ENCODE measurements around the gene FOXO3. TPM values are rescaled to one million over a fixed set of nuclear protein-coding genes. Genes with fewer than 3 reads are reported as not detected.

FOXO3 gene
- total RNA-seq, 1 donor from 2014 or later = 45.2 TPM

- DNase-seq (ENCODE audit: low spot score, unreplicated experiment) = no peak
- H3K27me3 Mint-ChIP-seq = no peaks in the 10 kb centered on the region
- H3K9me3 Mint-ChIP-seq (ENCODE audit: low read depth) = no peaks in the 10 kb centered on the region
- H3K27ac Mint-ChIP-seq = peak overlapping the region; percentile 49
- H3K4me3 Mint-ChIP-seq (ENCODE audit: low read depth) = no peak overlapping the region
- peaks cover 2% of the 10 kb centered on the region for H3K36me3 Mint-ChIP-seq (ENCODE audit: insufficient read depth)
- no peak for TF ChIP-seq CTCF (IDR thresholded peaks at IDR 0.05; ENCODE audit: unreplicated experiment)
- peaks cover 37% of the 10 kb centered on the region for H3K4me1 Mint-ChIP-seq (ENCODE audit: low read depth)
Measured at GRCh38 chr6:108592371-108593337, 31.9 kb downstream of the FOXO3 start.

GRCh38 chr6:108594151-108594550 lies 33.4 kb downstream of the FOXO3 start:
- Mint-ChIP-seq H3K27ac (no peak overlapping the region), H3K27me3 (no peaks in the 10 kb centered on the region), H3K4me1 (ENCODE audit: low read depth) (peaks cover 29% of the 10 kb centered on the region), H3K9me3 (ENCODE audit: low read depth) (no peaks in the 10 kb centered on the region), H3K36me3 (ENCODE audit: insufficient read depth) (peaks cover 2% of the 10 kb centered on the region), H3K4me3 (ENCODE audit: low read depth) (no peak overlapping the region)
- DNase-seq (ENCODE audit: low spot score, unreplicated experiment) = no peak
- TF ChIP-seq CTCF (IDR thresholded peaks at IDR 0.05; ENCODE audit: unreplicated experiment) = no peak

GRCh38 chr6:108594640-108595039 lies 33.9 kb downstream of the FOXO3 start:
- Mint-ChIP-seq H3K36me3 (ENCODE audit: insufficient read depth) (peaks cover 2% of the 10 kb centered on the region), H3K9me3 (ENCODE audit: low read depth) (no peaks in the 10 kb centered on the region), H3K4me3 (ENCODE audit: low read depth) (no peak overlapping the region), H3K27me3 (no peaks in the 10 kb centered on the region), H3K27ac (no peak overlapping the region), H3K4me1 (ENCODE audit: low read depth) (peaks cover 24% of the 10 kb centered on the region)
- DNase-seq (ENCODE audit: low spot score, unreplicated experiment) = no peak
- no peak for TF ChIP-seq CTCF (IDR thresholded peaks at IDR 0.05; ENCODE audit: unreplicated experiment)

- Mint-ChIP-seq H3K4me3 (ENCODE audit: low read depth) (no peak overlapping the region), H3K27me3 (no peaks in the 10 kb centered on the region), H3K36me3 (ENCODE audit: insufficient read depth) (peaks cover 2% of the 10 kb centered on the region), H3K9me3 (ENCODE audit: low read depth) (no peaks in the 10 kb centered on the region), H3K27ac (no peak overlapping the region), H3K4me1 (ENCODE audit: low read depth) (peaks cover 19% of the 10 kb centered on the region)
- no peak for TF ChIP-seq CTCF (IDR thresholded peaks at IDR 0.05; ENCODE audit: unreplicated experiment)
- DNase-seq (ENCODE audit: low spot score, unreplicated experiment) = no peak
Measured at GRCh38 chr6:108596956-108597355, 36.2 kb downstream of the FOXO3 start.

- H3K36me3 Mint-ChIP-seq (ENCODE audit: insufficient read depth) = peaks cover 2% of the 10 kb centered on the region
- peaks cover 16% of the 10 kb centered on the region for H3K4me1 Mint-ChIP-seq (ENCODE audit: low read depth)
- no peak for DNase-seq (ENCODE audit: low spot score, unreplicated experiment)
Measured at GRCh38 chr6:108597572-108598304, 37.0 kb downstream of the FOXO3 start.

More at GRCh38 chr6:108597572-108598304, 37.0 kb downstream of the FOXO3 start:
- Mint-ChIP-seq H3K27ac (no peak overlapping the region), H3K27me3 (no peaks in the 10 kb centered on the region), H3K9me3 (ENCODE audit: low read depth) (no peaks in the 10 kb centered on the region), H3K4me3 (ENCODE audit: low read depth) (no peak overlapping the region)
- no peak for TF ChIP-seq CTCF (IDR thresholded peaks at IDR 0.05; ENCODE audit: unreplicated experiment)

Data from progenitor cell of endocrine pancreas (in vitro differentiated cells).